Measurements from ENCODE around the gene ARHGDIB.

Gene ARHGDIB

GRCh38 chr12:14937689-14938088, 23.7 kb downstream of the ARHGDIB start:
- DNase-seq: peak; percentile 51
- in situ Hi-C loops (cut with MboI; ENCODE audit: low pct_unique_long_range_greater_than_20kb, low sequenced_read_pairs): no loop called here

GRCh38 chr12:14937014-14937413, 24.4 kb downstream of the ARHGDIB start:
- in situ Hi-C loops (cut with MboI; ENCODE audit: low pct_unique_long_range_greater_than_20kb, low sequenced_read_pairs): no loop called here
- no peak for DNase-seq

GRCh38 chr12:14936224-14936861, 25.1 kb downstream of the ARHGDIB start:
- no peak for DNase-seq
- in situ Hi-C loops (cut with MboI; ENCODE audit: low pct_unique_long_range_greater_than_20kb, low sequenced_read_pairs): no loop called here

- in situ Hi-C loops (cut with MboI; ENCODE audit: low pct_unique_long_range_greater_than_20kb, low sequenced_read_pairs): no loop called here
- no peak for DNase-seq
Observed at GRCh38 chr12:14935031-14935430, 26.4 kb downstream of the ARHGDIB start.

- in situ Hi-C loops (cut with MboI; ENCODE audit: low pct_unique_long_range_greater_than_20kb, low sequenced_read_pairs): no loop called here
- DNase-seq: no peak
Observed at GRCh38 chr12:14934511-14934910, 26.9 kb downstream of the ARHGDIB start.

- in situ Hi-C loops (cut with MboI; ENCODE audit: low pct_unique_long_range_greater_than_20kb, low sequenced_read_pairs): no loop called here
- no peak for DNase-seq
Observed at GRCh38 chr12:14931791-14932560, 29.4 kb downstream of the ARHGDIB start.

- no peak for DNase-seq
- in situ Hi-C loops (cut with MboI; ENCODE audit: low pct_unique_long_range_greater_than_20kb, low sequenced_read_pairs): no loop called here
Observed at GRCh38 chr12:14931359-14931758, 30.0 kb downstream of the ARHGDIB start.

GRCh38 chr12:14930299-14930698, 31.1 kb downstream of the ARHGDIB start:
- DNase-seq: no peak
- in situ Hi-C loops (cut with MboI; ENCODE audit: low pct_unique_long_range_greater_than_20kb, low sequenced_read_pairs): no loop called here

- DNase-seq: no peak
- in situ Hi-C loops (cut with MboI; ENCODE audit: low pct_unique_long_range_greater_than_20kb, low sequenced_read_pairs): no loop called here
Observed at GRCh38 chr12:14928931-14929330, 32.5 kb downstream of the ARHGDIB start.

GRCh38 chr12:14927267-14927666, 34.1 kb downstream of the ARHGDIB start:
- in situ Hi-C loops (cut with MboI; ENCODE audit: low pct_unique_long_range_greater_than_20kb, low sequenced_read_pairs): no loop called here
- DNase-seq: no peak

- no peak for DNase-seq
- in situ Hi-C loops (cut with MboI; ENCODE audit: low pct_unique_long_range_greater_than_20kb, low sequenced_read_pairs): no loop called here
Observed at GRCh38 chr12:14924541-14924940, 36.9 kb downstream of the ARHGDIB start.

- no peak for DNase-seq
- in situ Hi-C loops (cut with MboI; ENCODE audit: low pct_unique_long_range_greater_than_20kb, low sequenced_read_pairs): no loop called here
Observed at GRCh38 chr12:14923944-14924343, 37.5 kb downstream of the ARHGDIB start.

- DNase-seq: no peak
- in situ Hi-C loops (cut with MboI; ENCODE audit: low pct_unique_long_range_greater_than_20kb, low sequenced_read_pairs): no loop called here
Observed at GRCh38 chr12:14921218-14921617, 40.2 kb downstream of the ARHGDIB start.

GRCh38 chr12:14920475-14921126, 40.8 kb downstream of the ARHGDIB start:
- peak; percentile 44 for DNase-seq
- in situ Hi-C loops (cut with MboI; ENCODE audit: low pct_unique_long_range_greater_than_20kb, low sequenced_read_pairs): no loop called here

GRCh38 chr12:14919455-14919854, 41.9 kb downstream of the ARHGDIB start:
- DNase-seq: no peak
- in situ Hi-C loops (cut with MboI; ENCODE audit: low pct_unique_long_range_greater_than_20kb, low sequenced_read_pairs): no loop called here

- DNase-seq: no peak
- in situ Hi-C loops (cut with MboI; ENCODE audit: low pct_unique_long_range_greater_than_20kb, low sequenced_read_pairs): no loop called here
Observed at GRCh38 chr12:14915736-14916135, 45.7 kb downstream of the ARHGDIB start.

GRCh38 chr12:14913381-14913781, 48.0 kb downstream of the ARHGDIB start:
- DNase-seq: no peak
- in situ Hi-C loops (cut with MboI; ENCODE audit: low pct_unique_long_range_greater_than_20kb, low sequenced_read_pairs): no loop called here

GRCh38 chr12:14911131-14911530, 50.3 kb downstream of the ARHGDIB start:
- no peak for DNase-seq
- in situ Hi-C loops (cut with MboI; ENCODE audit: low pct_unique_long_range_greater_than_20kb, low sequenced_read_pairs): no loop called here

- no peak for DNase-seq
- in situ Hi-C loops (cut with MboI; ENCODE audit: low pct_unique_long_range_greater_than_20kb, low sequenced_read_pairs): no loop called here
Observed at GRCh38 chr12:14910090-14910915, 51.1 kb downstream of the ARHGDIB start.

GRCh38 chr12:14907953-14908352, 53.4 kb downstream of the ARHGDIB start:
- DNase-seq: no peak
- in situ Hi-C loops (cut with MboI; ENCODE audit: low pct_unique_long_range_greater_than_20kb, low sequenced_read_pairs): no loop called here

Measured in KBM-7 (cell line).